HEK293T (cell line): Measurements from ENCODE around the gene PCBP2.
A peak's percentile ranks its signal among the peaks of the same experiment; 100 is the strongest.
"Not testable (repeated sequence)": the region's sequence is repeated elsewhere in the genome, so short reads cannot be mapped to it uniquely, and the experiment has no call there.

Experiments
- CTCF ChIA-PET: fragments of 350-600 bp; formaldehyde crosslinking; extraction: SDS; loops from one replicate; lab custom pipeline; 2021; ENCODE audit warnings: antibody characterized with exemption, inconsistent platforms; lab: Yijun Ruan, JAX
- POLR2A ChIA-PET: fragments of 350-600 bp; formaldehyde crosslinking; extraction: SDS; loops from one replicate; lab custom pipeline; 2020; ENCODE audit warnings: antibody characterized with exemption, inconsistent platforms; lab: Yijun Ruan, JAX
- DNase-seq: peaks from one replicate; pipeline ENCODE4 v3.0.0; 2012; ENCODE audit warnings: mixed read lengths; ENCODE audit errors: extremely low spot score
- ARNT ChIP-seq: fragments of 450-650 bp; IDR thresholded peaks from 2 replicates; pipeline ENCODE4 v1.6.1; 2017; ENCODE audit warnings: mild to moderate bottlenecking
- BHLHE40 ChIP-seq: fragments of 450-650 bp; IDR thresholded peaks from 2 replicates; pipeline ENCODE4 v1.6.1; 2016; ENCODE audit warnings: mild to moderate bottlenecking, moderate library complexity, borderline replicate concordance
- CTBP1 ChIP-seq: fragments of 450-650 bp; IDR thresholded peaks from 2 replicates; pipeline ENCODE4 v1.6.1; 2016; ENCODE audit warnings: borderline replicate concordance
- ELF4 ChIP-seq: fragments of 450-650 bp; IDR thresholded peaks from 2 replicates; pipeline ENCODE4 v1.6.1; 2017; ENCODE audit warnings: antibody characterized with exemption
- FOXA1 ChIP-seq: fragments of 450-650 bp; IDR thresholded peaks from 2 replicates; pipeline ENCODE4 v1.6.1; 2016; ENCODE audit warnings: mild to moderate bottlenecking
- FOXK2 ChIP-seq: fragments of 450-650 bp; IDR thresholded peaks from 2 replicates; pipeline ENCODE4 v1.6.1; 2016; ENCODE audit warnings: mild to moderate bottlenecking
- FOXM1 ChIP-seq: fragments of 450-650 bp; IDR thresholded peaks from 2 replicates; pipeline ENCODE4 v1.6.1; 2017; ENCODE audit warnings: mild to moderate bottlenecking, borderline replicate concordance
- HDGF ChIP-seq: fragments of 450-650 bp; IDR thresholded peaks from 2 replicates; pipeline ENCODE4 v1.6.1; 2017; ENCODE audit warnings: antibody characterized with exemption, borderline replicate concordance
- L3MBTL2 ChIP-seq: fragments of 450-650 bp; conservative IDR thresholded peaks from 2 replicates; pipeline ENCODE4 v1.6.1; 2016; ENCODE audit warnings: mild to moderate bottlenecking
- LEF1 ChIP-seq: fragments of 450-650 bp; IDR thresholded peaks from 2 replicates; pipeline ENCODE4 v1.6.1; 2017; ENCODE audit warnings: mild to moderate bottlenecking, borderline replicate concordance
- NFRKB ChIP-seq: fragments of 450-650 bp; IDR thresholded peaks from 2 replicates; pipeline ENCODE4 v1.6.1; 2016; ENCODE audit warnings: mild to moderate bottlenecking, moderate library complexity
- SP1 ChIP-seq: fragments of 450-650 bp; IDR thresholded peaks from 2 replicates; pipeline ENCODE4 v1.6.1; 2017
- SUZ12 ChIP-seq: fragments of 450-650 bp; IDR thresholded peaks from 2 replicates; pipeline ENCODE4 v1.6.1; 2016; ENCODE audit warnings: mild to moderate bottlenecking
- TARDBP ChIP-seq: fragments of 450-650 bp; IDR thresholded peaks from 2 replicates; pipeline ENCODE4 v1.6.1; 2016
- ZNF384 ChIP-seq: fragments of 450-650 bp; IDR thresholded peaks from 2 replicates; pipeline ENCODE4 v1.6.1; 2016
- TF ChIP-seq, protein P1 (sequence below): fragments of 450-650 bp; IDR thresholded peaks from 2 replicates; pipeline ENCODE4 v1.6.1; 2016

The PCBP2 gene

DNA sequence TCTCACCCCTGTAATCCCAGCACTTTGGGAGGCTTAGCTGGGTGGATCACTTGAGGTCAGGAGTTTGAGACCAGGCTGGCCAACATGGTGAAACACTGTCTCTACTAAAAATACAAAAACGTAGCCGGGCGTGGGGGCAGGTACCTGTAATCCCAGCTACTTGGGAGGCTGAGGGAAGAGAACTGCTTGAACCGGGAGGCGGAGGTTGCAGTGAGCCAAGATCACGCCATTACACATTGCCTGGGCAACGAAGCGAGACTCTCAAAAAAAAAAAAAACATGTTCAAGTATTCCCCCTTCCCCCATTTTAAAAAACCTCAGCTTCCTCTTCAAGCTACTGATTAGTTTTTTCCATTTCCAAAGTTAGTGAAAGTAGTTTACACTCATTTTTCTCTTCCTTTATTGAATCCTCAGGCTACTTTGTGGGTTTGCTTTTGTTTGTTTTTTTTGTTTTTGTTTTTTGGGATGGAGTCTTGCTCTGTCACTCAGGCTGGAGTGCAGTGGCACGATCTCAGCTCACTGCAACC lies 34.5 kb upstream of the PCBP2 start:
- TF ChIP-seq, protein P1, sequence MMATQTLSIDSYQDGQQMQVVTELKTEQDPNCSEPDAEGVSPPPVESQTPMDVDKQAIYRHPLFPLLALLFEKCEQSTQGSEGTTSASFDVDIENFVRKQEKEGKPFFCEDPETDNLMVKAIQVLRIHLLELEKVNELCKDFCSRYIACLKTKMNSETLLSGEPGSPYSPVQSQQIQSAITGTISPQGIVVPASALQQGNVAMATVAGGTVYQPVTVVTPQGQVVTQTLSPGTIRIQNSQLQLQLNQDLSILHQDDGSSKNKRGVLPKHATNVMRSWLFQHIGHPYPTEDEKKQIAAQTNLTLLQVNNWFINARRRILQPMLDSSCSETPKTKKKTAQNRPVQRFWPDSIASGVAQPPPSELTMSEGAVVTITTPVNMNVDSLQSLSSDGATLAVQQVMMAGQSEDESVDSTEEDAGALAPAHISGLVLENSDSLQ: peak; percentile 36; the same call in 1 of the 2 replicates
- POLR2A ChIA-PET: interaction anchor here (1.2 to 2.3 kb wide), 2 partner anchors 38 to 84 kb away, joined by 3 to 13 read pairs; partner anchors contain the start of genes SP1 and TARBP2
- DNase-seq: not testable (repeated sequence)

DNA sequence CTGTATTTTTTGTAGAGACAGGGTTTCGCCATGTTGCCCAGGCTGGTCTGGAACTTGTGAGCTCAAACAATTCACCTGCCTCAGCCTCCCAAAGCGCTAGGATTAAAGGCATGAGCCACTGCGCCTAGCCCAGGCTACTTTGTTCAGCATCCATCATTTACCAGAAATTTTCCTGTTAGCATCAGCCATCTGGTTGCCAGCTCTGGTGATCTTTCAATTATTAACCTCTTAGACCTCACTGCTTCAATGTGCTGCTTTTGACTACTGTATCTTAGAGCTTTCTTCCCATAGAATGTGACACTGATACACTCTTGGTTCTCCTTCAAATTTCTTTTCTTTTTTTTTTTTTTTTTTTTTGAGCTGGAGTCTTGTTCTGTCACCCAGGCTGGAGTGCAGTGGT lies 33.7 kb upstream of the PCBP2 start:
- TF ChIP-seq CTBP1 (no peak), FOXM1 (no peak), ELF4 (no peak)
- ChIA-PET POLR2A (interaction anchor here (1.2 to 2.3 kb wide), 3 partner anchors 23 to 83 kb away, joined by 3 to 13 read pairs (median 3); partner anchors contain the start of genes PRR13, SP1 and TARBP2), CTCF (interaction anchor here (0.7 to 1.8 kb wide), 5 partner anchors 14 to 97 kb away, joined by 3 to 7 read pairs (median 5); partner anchors contain the start of gene AAAS)
- no peak for DNase-seq

More for the DNA sequence above, 34.5 kb upstream of the PCBP2 start:
- CTCF ChIA-PET: interaction anchor here (0.6 to 1.8 kb wide), 5 partner anchors 19 to 96 kb away, joined by 3 to 7 read pairs (median 5); partner anchors contain the start of gene AAAS

DNA sequence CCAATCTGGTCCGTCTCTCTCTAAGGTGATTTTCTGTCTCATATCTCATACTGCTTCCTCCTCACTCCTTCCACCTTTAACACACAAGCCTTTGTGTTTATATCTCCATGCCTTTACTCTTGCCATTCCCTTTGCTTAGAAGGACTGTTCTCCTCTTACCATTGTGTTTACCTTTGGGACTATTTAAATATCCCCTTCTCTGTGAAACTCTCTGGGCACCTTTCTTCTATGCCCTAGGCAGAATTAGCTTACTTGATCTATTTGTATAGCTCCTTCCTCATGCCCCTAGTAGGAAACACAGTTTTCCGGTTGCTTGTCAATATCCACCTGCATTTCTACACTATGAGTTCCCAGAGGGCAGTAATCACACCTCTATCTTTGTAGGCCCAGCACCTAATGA lies 32.1 kb upstream of the PCBP2 start:
- DNase-seq: no peak
- POLR2A ChIA-PET: interaction anchor here (0.7 to 2.9 kb wide), 3 partner anchors 40 to 93 kb away, joined by 3 to 16 read pairs (median 13); partner anchors contain the start of gene SP1
- TF ChIP-seq ARNT (no peak), NFRKB (no peak), FOXA1 (no peak), LEF1 (no peak), CTBP1 (no peak), HDGF (no peak), FOXK2 (no peak), SP1 (no peak), SUZ12 (no peak), FOXM1 (no peak), L3MBTL2 (no peak)
- TF ChIP-seq, protein P1: no peak
- CTCF ChIA-PET: interaction anchor here (0.9 to 2.5 kb wide), 3 partner anchors 10 to 75 kb away, joined by 4 to 22 read pairs (median 5); no protein-coding TSS in a partner anchor

DNA sequence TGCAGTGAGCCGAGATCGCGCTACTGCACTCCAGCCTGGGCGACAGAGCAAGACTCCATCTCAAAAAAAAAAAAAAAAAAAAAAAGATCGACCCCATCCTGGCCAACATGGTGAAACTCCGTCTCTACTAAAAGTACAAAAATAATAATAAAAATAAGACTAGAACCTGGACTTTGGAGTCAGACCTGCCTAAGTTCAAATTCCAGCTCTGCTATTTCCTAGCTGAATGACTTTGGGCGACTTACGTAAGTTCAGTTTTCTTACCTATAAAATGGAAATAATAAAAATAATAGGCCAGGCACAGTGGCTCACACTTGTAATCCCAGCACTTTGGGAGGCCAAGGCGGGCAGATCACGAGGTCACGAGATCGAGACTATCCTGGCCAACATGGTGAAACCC lies 29.7 kb upstream of the PCBP2 start:
- CTCF ChIA-PET: interaction anchor here (1.0 to 2.9 kb wide), 5 partner anchors 8 to 99 kb away, joined by 3 to 45 read pairs (median 10); no protein-coding TSS in a partner anchor
- POLR2A ChIA-PET: interaction anchor here (2.1 to 2.5 kb wide), 2 partner anchors 98 to 101 kb away, joined by 14 to 15 read pairs; partner anchors contain the start of gene AAAS
- not testable (repeated sequence) for DNase-seq

DNA sequence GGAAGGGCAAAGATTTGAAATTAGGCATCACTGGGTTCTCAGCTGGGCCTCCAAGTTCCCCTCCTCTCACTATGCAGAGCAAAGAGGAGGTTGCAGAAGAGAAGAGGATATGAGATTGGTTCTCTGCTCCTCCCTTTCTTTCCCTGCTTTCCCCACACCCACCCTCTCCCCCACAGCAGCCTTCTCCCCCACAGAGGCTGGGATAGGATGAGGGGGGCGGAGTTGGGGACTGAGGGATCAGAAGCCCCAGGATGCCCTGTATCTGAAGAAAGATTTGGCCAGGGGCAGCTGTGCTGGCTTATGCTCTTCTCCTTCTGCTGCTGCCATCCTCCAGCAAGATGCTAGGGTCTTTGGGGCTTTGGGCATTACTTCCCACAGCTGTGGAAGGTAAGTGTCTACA lies 28.3 kb upstream of the PCBP2 start, which contains the start of gene AMHR2:
Gene AMHR2 (plus strand): TSS at position 259 of the 400 bp plus-strand sequence. CDS start 80 bp downstream, at position 339.
- DNase-seq: no peak
- no peak for TF ChIP-seq FOXM1
- TF ChIP-seq SUZ12: no peak
- no peak for TF ChIP-seq L3MBTL2
- no peak for TF ChIP-seq LEF1
- ChIA-PET CTCF (interaction anchor here (1.2 kb wide), 1 partner anchor 172 kb away, joined by 3 read pairs; no protein-coding TSS in a partner anchor), POLR2A (no interaction called here)

DNA sequence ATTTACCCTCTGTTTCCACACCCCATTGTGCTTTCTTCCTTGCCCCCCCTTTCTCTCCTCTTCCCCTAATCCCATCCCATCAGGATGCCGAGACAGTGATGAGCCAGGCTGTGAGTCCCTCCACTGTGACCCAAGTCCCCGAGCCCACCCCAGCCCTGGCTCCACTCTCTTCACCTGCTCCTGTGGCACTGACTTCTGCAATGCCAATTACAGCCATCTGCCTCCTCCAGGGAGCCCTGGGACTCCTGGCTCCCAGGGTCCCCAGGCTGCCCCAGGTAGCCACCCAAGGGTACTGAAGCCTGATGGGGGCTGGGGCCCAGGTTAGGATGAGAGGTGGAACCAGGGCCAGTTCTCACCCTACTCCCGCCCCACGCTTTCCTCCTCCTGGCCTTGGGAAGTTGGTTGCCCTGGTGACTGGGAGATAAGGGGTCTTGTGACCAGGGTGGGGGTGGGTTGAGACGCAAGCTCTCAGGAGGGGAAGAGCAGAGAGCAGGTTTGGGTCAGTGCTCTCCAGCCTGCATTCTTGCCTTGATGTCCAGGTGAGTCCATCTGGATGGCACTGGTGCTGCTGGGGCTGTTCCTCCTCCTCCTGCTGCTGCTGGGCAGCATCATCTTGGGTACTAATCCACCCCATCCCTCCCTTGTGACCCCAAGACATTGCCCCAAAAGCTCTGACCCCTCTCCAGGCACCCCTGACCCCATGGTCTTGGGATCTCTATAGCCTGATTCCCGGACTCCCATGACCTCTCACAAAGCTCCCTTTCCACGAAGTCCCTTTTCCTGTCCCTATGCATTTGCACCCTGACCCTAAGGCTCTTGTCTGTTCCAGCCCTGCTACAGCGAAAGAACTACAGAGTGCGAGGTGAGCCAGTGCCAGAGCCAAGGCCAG lies 27.0 kb upstream of the PCBP2 start:
- POLR2A ChIA-PET: interaction anchor here (0.5 to 2.2 kb wide), 8 partner anchors 16 to 266 kb away, joined by 3 to 17 read pairs (median 4); partner anchors contain the start of genes AAAS, PRR13 and TARBP2
- CTCF ChIA-PET: interaction anchor here (1.2 to 3.0 kb wide), 3 partner anchors 73 to 173 kb away, joined by 3 to 9 read pairs (median 4); no protein-coding TSS in a partner anchor
- DNase-seq: no peak
- TF ChIP-seq ARNT (no peak), LEF1 (no peak), FOXM1 (no peak), HDGF (no peak), ZNF384 (no peak), FOXA1 (no peak), TARDBP (no peak), FOXK2 (no peak), ELF4 (no peak), BHLHE40 (no peak)
- TF ChIP-seq, protein P1: no peak
